GM18520 (cell line): ENCODE measurements around the gene SLC43A3.
A peak's percentile ranks its signal among the peaks of the same experiment; 100 is the strongest.

Source experiments
- ATAC-seq: cut with Tn5 transposase; IDR thresholded peaks from one replicate; pipeline ENCODE4 v1.9.1; 2021; ENCODE audit not compliant: unreplicated experiment

The SLC43A3 gene

DNA sequence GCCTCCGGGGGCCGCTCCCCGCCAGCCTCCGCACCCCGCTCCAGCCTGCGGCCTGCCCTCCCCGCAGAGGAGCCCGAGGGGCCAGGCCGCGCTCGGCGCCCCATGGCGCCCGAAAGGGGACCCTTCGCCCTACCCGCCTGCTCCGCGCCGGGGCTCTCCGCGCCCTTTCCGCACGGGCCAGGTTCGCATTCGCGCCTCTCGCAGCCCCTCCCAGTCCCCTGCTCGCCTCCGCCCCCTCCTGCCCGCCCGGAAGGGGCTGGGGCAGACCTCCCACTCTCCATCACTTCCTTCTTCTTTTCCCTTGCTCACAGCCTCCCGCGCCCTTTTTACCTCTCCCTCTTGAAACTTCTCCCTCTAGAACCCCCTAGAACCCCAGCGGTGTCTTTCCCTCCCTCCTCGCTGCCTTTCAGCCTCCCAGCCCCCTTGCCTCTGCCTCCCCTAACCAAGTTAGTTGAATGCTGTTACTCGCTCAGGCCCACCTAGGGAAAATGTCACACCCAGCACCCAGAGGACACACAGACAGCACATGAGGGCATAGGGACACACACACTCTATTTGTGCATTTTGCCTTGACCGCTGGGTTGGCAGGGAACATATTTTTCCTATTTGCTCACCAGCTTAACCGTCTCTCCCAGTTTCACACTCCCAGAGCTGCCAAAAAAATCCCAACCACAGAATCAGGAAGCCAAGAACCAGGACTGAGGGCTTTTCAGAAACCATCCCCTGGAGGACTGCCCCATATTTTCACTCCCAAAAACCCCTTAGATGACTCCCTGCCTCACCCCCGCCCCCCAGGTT, at the start of gene SLC43A3:
Gene SLC43A3, minus strand, starts transcription at position 193 of the 798 bp plus-strand sequence. CDS start 949 bp downstream, outside the sequence.
- peak; percentile 31 for ATAC-seq

- no peak for ATAC-seq
Observed at GRCh38 chr11:57476047-57476756, 49.3 kb upstream of the SLC43A3 start.

DNA sequence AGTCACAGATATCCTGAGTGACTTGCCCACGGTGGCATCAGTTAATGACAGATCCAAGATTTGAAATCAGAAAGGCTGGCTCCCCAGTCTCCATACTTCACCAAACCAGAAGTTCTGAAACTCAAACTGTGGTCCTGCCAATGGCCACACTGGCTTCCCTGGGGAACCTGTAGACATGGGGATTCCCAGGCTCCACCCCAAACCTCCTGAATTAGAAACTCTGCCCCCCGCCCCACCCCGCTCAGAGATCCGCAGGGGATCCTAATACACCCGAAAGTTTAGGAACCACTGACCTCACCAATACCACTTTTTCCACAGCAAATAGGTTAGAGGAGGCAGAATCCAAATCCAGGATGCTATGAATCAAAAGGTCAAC, 48.7 kb upstream of the SLC43A3 start:
- no peak for ATAC-seq

GRCh38 chr11:57475191-57475590, 48.3 kb upstream of the SLC43A3 start:
- ATAC-seq: no peak

DNA sequence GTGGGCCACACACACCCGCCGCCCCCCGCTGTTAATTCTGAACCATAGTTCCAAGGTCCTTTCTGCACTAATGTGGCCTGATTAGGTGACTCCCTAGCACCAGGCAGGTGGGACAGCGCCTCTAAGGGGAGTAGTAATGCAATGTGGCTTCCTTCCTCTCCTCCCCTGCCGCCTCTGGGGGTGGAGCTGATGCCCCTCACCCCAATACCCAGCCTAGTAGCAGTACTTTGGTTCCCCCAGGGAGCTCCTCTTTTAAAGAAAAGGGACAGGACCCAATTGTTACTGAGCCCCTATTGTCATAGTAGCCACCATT, 47.8 kb upstream of the SLC43A3 start:
- no peak for ATAC-seq

DNA sequence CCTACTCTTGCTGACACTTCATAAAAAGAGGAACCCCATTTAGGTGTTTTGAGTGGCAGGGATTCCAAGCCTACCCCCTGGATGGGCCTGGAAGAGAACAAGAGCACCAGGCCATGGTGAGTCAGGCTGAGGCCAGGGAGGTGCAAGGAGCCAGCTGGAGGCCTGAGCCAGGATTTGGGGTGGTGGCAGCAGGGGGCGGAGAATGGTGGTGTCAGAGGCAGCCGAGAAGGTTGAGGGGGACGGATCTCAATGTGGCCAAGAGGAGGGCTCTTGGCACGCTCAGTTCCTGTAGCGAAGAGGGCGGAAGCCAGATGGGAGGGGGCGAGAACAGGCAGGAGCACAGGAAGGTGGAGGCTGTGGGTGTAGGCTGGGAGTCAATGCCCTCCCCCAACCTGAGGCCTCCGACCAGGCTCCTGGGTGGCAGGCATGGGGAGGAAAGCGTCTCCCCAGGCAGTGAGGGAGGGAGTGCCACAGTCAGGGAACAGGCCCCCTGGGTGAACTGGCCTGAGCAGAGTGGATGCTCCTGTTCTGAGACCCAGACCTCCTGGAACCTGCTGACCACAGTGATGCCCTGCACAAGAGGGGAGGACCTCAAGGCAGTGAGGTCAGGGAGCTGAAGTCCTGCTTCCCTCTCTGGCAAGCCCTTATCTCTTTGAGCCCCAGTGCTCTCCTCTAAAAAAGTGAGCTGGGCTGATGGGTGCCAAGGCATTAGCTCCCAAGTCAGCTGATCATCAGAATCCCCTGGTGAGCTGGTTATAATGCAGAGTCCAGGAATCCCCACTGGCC, 47.3 kb upstream of the SLC43A3 start:
- ATAC-seq: no peak

GRCh38 chr11:57473285-57473841, 46.4 kb upstream of the SLC43A3 start:
- ATAC-seq: no peak

DNA sequence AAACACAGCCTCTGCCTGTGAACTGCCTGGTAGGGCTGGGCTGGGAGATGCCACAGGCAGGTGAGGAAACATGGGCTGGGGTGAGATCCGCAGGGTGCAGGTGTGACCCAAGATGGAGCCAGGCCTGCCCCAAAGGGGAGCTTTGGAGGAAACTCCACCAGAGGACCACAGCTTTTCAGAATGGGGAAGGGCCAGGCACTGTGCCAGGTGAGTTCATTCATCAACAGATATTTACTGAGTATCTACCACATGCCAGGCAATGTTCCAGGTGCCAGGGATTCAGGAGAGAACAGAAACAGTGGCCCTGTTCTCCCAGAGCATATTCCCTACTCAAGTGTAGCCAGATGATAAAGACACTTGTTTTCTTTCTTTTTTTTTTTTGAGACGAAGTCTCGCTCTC, 44.6 kb upstream of the SLC43A3 start:
- no peak for ATAC-seq

- ATAC-seq: no peak
Observed at GRCh38 chr11:57469268-57469667, 42.3 kb upstream of the SLC43A3 start.

DNA sequence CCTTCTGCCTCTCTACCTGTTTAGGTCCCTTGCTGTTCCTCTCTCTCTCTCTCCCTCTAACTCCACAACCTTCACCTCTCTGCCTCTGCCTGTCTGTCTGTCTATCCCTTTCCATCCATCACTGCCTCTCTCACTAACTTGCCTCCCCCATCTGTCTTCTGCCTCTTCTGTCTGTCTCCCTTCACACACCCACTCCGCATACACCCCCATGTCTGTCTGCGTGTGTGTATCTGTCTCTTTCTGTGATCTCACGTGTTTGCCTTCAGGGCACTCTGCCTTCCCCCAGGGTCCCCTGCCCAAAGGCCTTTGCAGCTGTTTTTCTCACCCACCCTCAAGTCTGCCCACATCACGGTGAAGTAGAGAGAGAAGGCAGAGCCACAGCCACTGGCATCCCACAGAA, 41.4 kb upstream of the SLC43A3 start:
- ATAC-seq: no peak

GRCh38 chr11:57467508-57468157, 40.7 kb upstream of the SLC43A3 start:
- no peak for ATAC-seq

DNA sequence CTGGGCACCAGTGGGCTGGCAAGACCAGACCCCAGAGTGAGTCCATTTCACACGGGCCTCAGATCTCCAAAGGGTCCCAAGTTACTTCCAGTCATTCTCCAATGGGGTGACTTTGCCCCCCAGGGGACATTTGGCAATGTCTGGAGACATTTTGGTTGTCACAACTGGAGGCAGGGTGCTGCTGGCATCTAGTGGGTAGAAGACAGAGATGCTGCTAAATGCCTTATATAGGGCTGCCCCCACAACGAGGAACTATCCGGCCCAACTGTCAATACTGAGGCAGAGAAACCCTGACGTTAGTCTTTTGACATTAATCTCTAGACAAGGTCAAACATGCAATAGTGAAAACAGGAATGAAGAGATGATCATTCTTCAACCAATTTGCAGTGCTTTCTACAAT, 39.8 kb upstream of the SLC43A3 start:
- no peak for ATAC-seq

DNA sequence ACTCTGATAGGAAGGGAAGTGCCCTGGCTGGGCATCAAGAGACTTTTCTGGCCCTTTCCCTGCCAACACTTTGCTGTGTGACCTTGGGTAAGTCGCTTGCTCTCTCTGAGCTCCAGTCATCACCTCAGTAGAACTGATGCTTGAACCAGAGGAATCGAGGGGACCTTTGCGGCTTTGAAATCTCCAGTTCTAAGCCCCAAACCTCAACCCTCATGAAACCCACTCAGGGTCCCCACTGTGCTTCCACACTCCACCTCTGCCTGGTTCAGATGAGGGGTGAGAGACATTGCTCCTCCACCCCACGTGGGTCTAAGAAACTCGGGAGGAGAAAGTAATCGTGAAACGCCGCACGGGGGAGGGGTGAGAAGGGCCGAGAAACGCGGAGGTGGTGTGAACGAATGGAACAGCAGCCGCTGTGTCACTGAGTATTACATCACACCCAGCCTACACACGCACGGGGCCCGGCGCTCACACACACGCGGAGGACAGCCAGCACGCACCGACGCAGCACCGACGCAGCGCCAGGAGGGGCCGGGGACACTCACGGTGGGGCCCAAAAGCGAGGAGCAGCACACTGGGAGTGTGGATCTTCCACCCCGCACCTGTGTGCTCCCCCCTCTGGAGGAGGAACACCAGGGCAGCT, 37.7 kb upstream of the SLC43A3 start:
- no peak for ATAC-seq

- no peak for ATAC-seq
Observed at GRCh38 chr11:57463671-57464538, 37.0 kb upstream of the SLC43A3 start.

DNA sequence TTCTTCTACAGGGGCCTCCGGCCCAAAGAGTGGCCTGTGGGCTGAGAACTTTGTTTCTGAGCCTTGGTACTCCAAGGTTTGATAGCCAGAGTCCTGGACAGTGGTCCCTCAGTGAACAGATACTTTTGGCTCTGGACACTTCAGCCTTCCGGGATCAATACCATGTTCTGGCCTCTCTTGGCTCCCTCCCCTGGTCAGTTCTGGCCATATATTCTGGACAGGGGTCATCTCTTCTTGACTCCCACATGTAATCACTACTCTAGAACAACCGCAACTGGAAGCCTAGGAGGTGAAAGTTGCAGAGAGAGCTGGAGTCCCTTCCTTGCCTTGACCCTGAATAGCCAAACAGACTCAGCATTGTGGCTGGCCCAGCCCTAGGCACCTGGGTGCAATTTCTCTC, 35.7 kb upstream of the SLC43A3 start:
- ATAC-seq: no peak

DNA sequence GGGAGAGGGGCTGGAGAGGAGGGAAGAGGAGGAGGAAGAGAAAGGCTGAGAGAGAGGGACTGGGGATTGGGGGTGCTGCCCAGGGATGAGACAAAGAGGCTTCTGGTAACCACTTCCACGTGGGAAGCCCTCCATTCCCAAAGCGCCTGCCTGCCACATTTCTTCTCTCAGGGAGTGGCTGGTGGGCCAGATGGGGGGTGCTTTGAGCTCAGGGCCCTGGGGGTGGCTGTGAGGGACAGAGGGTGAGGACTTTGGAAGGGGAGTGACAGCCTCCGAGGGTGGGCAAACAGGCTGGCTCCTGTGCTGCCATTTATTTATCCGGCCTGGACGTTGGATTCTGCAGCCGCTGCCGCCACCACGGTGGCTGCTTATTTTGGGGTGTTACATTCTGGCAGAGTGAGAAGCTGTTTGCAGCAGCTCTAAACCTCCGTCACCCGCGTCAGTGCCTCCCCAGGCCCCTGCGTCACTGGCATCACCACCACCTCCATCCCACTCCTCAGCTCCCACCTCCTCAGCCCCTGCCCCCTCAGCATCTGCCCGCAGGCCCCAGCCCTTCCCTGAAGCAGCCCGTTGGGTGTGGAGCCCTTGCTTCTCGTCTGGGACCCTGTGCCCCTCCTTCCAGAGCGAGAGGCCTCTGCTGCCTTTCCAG, 35.0 kb upstream of the SLC43A3 start:
- no peak for ATAC-seq

DNA sequence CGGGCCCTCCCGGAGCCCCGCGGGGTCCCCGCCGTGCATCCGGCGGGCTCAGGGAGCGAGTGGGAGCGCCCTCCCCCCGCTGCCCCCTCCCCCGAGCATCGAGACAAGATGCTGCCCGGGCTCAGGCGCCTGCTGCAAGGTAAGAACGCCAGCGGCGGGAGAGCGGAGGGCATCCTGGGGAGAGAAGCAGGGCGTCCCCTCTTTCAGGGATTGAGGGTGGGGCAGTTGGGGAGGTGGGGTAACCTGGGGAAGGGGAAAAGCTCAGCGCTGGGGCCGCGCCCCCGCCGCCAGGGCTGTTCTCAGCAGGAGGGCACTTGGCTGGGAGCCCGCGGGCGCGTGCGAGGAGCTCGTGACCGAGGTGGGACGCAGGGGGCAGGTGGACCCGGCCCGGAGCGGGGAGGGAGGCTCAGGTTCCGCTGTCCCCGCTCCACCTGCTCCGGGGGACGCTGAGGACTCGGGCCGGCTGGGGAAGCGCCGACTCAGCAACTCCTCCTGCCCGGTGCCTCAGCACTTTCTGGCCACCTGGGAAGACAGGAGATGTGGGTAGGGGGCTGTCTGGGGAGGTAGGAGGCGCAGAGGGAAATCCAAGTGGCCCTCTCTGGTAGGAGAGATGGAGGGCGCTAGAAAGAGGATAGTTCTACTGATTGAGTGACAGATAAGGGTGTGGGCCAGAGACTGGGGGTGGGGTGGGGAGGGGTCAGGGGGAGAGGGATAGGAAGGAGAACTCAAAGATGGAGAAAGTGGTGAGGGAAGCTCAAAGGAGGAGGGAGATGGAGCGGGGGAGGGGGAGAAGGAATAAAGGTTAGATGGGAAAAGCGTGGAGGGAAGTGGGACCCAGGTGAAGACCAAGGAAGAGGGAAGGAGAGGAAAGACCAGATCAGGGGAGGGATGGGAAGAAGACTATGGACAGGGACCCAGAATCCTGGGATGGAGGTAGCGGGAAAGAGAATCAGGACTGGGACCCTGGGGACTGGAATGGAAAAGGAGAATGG, 34.1 kb upstream of the SLC43A3 start:
- no peak for ATAC-seq
